ENCODE results near the gene DUOX2. TPM values are rescaled to one million over a fixed set of nuclear protein-coding genes. Genes with fewer than 3 reads are reported as not detected.
"Not testable (repeated sequence)": the region's sequence is repeated elsewhere in the genome, so short reads cannot be mapped to it uniquely, and the experiment has no call there.

DUOX2 gene
- total and polyA plus RNA-seq, 2 donors from 2014 or later = 0.26 to 0.28 TPM

DNA sequence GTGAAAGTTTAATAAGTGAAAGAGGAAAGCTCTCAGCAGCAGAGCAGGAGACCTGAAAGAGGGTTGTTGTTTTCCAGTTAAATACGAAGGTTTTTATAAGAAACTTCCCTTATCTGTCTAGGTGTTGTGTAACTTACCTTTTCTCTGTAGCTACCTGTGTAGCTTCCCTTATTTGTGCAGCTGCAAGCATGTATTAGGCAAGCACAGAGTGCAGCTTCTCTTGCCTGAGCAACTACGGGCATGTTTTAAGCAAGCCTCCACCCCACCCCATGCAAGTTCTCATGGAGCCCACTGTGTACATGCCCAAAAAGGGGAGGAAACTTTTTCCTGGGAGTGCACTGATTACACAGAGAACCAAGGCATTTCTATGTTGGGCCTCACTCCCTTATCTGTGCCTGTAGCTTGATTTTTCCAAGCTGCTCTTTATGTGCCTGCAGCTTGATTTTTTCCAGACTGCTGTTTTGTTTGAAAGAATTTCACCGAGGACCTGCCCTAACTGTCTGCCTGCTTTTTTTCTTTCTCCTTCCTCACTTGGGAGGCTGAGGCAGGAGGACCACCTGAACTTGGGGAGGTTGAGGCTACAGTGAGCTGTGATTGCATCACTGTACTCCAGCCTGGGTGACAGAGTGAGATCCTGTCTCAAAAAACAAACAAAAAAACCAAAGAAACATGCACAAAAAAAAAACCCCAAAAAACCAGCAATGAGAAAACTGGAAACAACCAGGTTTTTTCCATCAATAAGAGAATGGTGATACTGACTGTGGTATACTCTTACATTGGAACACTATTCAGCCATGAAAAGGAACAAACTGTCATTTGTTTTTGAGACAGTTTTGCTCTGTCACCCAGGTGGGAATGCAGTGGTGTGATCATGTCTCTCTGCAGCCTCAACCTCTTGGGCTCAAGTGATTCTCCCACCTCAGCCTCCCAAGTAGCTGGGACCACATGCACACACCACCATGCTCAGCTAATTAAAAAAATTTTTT, 55.0 kb downstream of the DUOX2 start:
- H3K27me3 ChIP-seq (ENCODE audit: control insufficient read depth, insufficient read depth, low read length); H3K27ac ChIP-seq (ENCODE audit: low read depth in 2 of 2, low read length in 2 of 2); intact Hi-C loops (cut with DNase I); H3K36me3 ChIP-seq (ENCODE audit: control insufficient read depth in 2 of 3, insufficient read depth in 3 of 3, low read length in 3 of 3); H3K9ac ChIP-seq (ENCODE audit: low read length in 3 of 3); DNase-seq; H3K4me3 ChIP-seq (ENCODE audit: low read length in 3 of 3); FAIRE-seq; H3K9me3 ChIP-seq (ENCODE audit: control insufficient read depth in 2 of 3, insufficient read depth in 1 of 3, low read length in 3 of 3); H3K4me1 ChIP-seq (ENCODE audit: control insufficient read depth in 2 of 3, insufficient read depth in 2 of 3, low read depth in 1 of 3, low read length in 3 of 3): not testable (repeated sequence)

GRCh38 chr15:45052676-45053075, 61.3 kb downstream of the DUOX2 start:
- H3K36me3 ChIP-seq (ENCODE audit: control insufficient read depth in 2 of 3, insufficient read depth in 3 of 3, low read length in 3 of 3) = peaks cover 0 to 14% (median 0%) of the 10 kb centered on the region in 3 donors
- H3K27ac ChIP-seq (ENCODE audit: low read depth in 2 of 2, low read length in 2 of 2); FAIRE-seq; H3K9me3 ChIP-seq (ENCODE audit: control insufficient read depth in 2 of 3, insufficient read depth in 1 of 3, low read length in 3 of 3); DNase-seq; H3K4me1 ChIP-seq (ENCODE audit: control insufficient read depth in 2 of 3, insufficient read depth in 2 of 3, low read depth in 1 of 3, low read length in 3 of 3); H3K9ac ChIP-seq (ENCODE audit: low read length in 3 of 3); H3K4me3 ChIP-seq (ENCODE audit: low read length in 3 of 3); H3K27me3 ChIP-seq (ENCODE audit: control insufficient read depth, insufficient read depth, low read length); intact Hi-C loops (cut with DNase I): not testable (repeated sequence)

DNA sequence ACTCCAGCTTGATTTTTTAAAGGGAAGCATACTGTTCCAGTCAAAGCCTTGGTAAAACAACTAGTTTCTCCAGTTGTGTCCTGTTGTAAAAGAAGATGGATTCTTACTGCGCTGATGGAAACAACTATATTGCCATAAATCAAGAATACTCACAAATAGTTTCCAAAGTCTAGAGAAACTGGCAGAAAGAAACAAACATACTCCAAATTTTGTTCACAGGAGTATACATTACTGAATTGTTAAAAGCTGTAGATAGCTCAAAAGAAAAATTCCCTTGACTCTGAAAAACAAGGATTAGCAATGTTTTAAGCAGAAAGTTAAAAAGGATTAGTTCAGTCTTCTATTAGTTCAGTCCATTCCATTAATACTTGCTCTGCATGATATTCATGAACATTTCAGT, 63.4 kb downstream of the DUOX2 start:
- intact Hi-C loops (cut with DNase I) = no loop called here
- Histone ChIP-seq H3K27me3 (ENCODE audit: control insufficient read depth, insufficient read depth, low read length) (no peaks in the 10 kb centered on the region), H3K9ac (ENCODE audit: low read length in 3 of 3) (no peak overlapping the region), H3K4me1 (ENCODE audit: control insufficient read depth in 2 of 3, insufficient read depth in 2 of 3, low read depth in 1 of 3, low read length in 3 of 3) (no peaks in the 10 kb centered on the region), H3K9me3 (ENCODE audit: control insufficient read depth in 2 of 3, insufficient read depth in 1 of 3, low read length in 3 of 3) (peaks cover 0 to 4% (median 0%) of the 10 kb centered on the region in 3 donors), H3K36me3 (ENCODE audit: control insufficient read depth in 2 of 3, insufficient read depth in 3 of 3, low read length in 3 of 3) (peaks cover 0 to 14% (median 0%) of the 10 kb centered on the region in 3 donors), H3K4me3 (ENCODE audit: low read length in 3 of 3) (no peak overlapping the region), H3K27ac (ENCODE audit: low read depth in 2 of 2, low read length in 2 of 2) (no peak overlapping the region)
- DNase-seq (no peak), FAIRE-seq (no peak)
- TF ChIP-seq CTCF (IDR thresholded peaks at IDR 0.05; ENCODE audit: borderline replicate concordance, extremely low read depth, insufficient read depth) = no peak

- H3K9me3 ChIP-seq (ENCODE audit: control insufficient read depth in 2 of 3, insufficient read depth in 1 of 3, low read length in 3 of 3) = peaks cover 0 to 4% (median 0%) of the 10 kb centered on the region in 3 donors
- no peaks in the 10 kb centered on the region for H3K27me3 ChIP-seq (ENCODE audit: control insufficient read depth, insufficient read depth, low read length)
- H3K4me3 ChIP-seq (ENCODE audit: low read length in 3 of 3) = no peak overlapping the region
- TF ChIP-seq CTCF (IDR thresholded peaks at IDR 0.05; ENCODE audit: borderline replicate concordance, extremely low read depth, insufficient read depth) = no peak
- H3K9ac ChIP-seq (ENCODE audit: low read length in 3 of 3) = no peak overlapping the region
- no peak for FAIRE-seq
- intact Hi-C loops (cut with DNase I) = no loop called here
- H3K27ac ChIP-seq (ENCODE audit: low read depth in 2 of 2, low read length in 2 of 2) = no peak overlapping the region
- no peak for DNase-seq
- peaks cover 0 to 14% (median 0%) of the 10 kb centered on the region in 3 donors for H3K36me3 ChIP-seq (ENCODE audit: control insufficient read depth in 2 of 3, insufficient read depth in 3 of 3, low read length in 3 of 3)
- no peaks in the 10 kb centered on the region for H3K4me1 ChIP-seq (ENCODE audit: control insufficient read depth in 2 of 3, insufficient read depth in 2 of 3, low read depth in 1 of 3, low read length in 3 of 3)
Measured at GRCh38 chr15:45048794-45049631, 65.0 kb downstream of the DUOX2 start.

DNA sequence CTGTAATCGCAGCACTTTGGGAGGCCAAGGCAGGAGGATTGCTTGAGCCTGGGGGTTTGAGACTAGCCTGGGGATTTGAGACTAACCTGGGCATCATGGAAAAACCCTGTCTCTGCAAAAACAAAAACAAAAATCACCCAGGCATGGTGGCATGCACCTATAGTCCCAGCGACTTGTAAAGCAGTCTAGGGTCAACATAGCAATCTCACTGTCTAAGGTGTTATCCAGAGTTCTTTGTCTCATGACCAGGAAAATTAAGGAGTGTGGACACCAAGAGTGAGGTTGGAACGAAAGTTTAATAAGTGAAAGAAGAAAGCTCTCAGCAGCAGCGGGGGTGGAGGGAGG, 65.6 kb downstream of the DUOX2 start:
- FAIRE-seq; H3K4me1 ChIP-seq (ENCODE audit: control insufficient read depth in 2 of 3, insufficient read depth in 2 of 3, low read depth in 1 of 3, low read length in 3 of 3); H3K9ac ChIP-seq (ENCODE audit: low read length in 3 of 3); intact Hi-C loops (cut with DNase I); H3K9me3 ChIP-seq (ENCODE audit: control insufficient read depth in 2 of 3, insufficient read depth in 1 of 3, low read length in 3 of 3); H3K27ac ChIP-seq (ENCODE audit: low read depth in 2 of 2, low read length in 2 of 2); DNase-seq; H3K27me3 ChIP-seq (ENCODE audit: control insufficient read depth, insufficient read depth, low read length); H3K4me3 ChIP-seq (ENCODE audit: low read length in 3 of 3): not testable (repeated sequence)
- H3K36me3 ChIP-seq (ENCODE audit: control insufficient read depth in 2 of 3, insufficient read depth in 3 of 3, low read length in 3 of 3) = peaks cover 0 to 14% (median 0%) of the 10 kb centered on the region in 3 donors

GRCh38 chr15:45044270-45044669, 69.7 kb downstream of the DUOX2 start:
- H3K4me1 ChIP-seq (ENCODE audit: control insufficient read depth in 2 of 3, insufficient read depth in 2 of 3, low read depth in 1 of 3, low read length in 3 of 3); H3K9me3 ChIP-seq (ENCODE audit: control insufficient read depth in 2 of 3, insufficient read depth in 1 of 3, low read length in 3 of 3); H3K27ac ChIP-seq (ENCODE audit: low read depth in 2 of 2, low read length in 2 of 2); H3K4me3 ChIP-seq (ENCODE audit: low read length in 3 of 3); H3K9ac ChIP-seq (ENCODE audit: low read length in 3 of 3); intact Hi-C loops (cut with DNase I); DNase-seq; H3K27me3 ChIP-seq (ENCODE audit: control insufficient read depth, insufficient read depth, low read length); FAIRE-seq; H3K36me3 ChIP-seq (ENCODE audit: control insufficient read depth in 2 of 3, insufficient read depth in 3 of 3, low read length in 3 of 3): not testable (repeated sequence)

All from kidney (tissue), 14 donors.